Stimulated activated CD4-positive, alpha-beta T cell treated with anti-CD3 and anti-CD28 coated beads, Interleukin-4, amount 100 ng/mL, for 1 hour (primary cell): ENCODE measurements around the gene ABL1.
"Not testable (repeated sequence)": the region's sequence is repeated elsewhere in the genome, so short reads cannot be mapped to it uniquely, and the experiment has no call there.

ENCODE experiments used
- DNase-seq: peaks from one replicate; pipeline ENCODE4 v3.0.0-alpha.2; 2020

ABL1 gene

DNA sequence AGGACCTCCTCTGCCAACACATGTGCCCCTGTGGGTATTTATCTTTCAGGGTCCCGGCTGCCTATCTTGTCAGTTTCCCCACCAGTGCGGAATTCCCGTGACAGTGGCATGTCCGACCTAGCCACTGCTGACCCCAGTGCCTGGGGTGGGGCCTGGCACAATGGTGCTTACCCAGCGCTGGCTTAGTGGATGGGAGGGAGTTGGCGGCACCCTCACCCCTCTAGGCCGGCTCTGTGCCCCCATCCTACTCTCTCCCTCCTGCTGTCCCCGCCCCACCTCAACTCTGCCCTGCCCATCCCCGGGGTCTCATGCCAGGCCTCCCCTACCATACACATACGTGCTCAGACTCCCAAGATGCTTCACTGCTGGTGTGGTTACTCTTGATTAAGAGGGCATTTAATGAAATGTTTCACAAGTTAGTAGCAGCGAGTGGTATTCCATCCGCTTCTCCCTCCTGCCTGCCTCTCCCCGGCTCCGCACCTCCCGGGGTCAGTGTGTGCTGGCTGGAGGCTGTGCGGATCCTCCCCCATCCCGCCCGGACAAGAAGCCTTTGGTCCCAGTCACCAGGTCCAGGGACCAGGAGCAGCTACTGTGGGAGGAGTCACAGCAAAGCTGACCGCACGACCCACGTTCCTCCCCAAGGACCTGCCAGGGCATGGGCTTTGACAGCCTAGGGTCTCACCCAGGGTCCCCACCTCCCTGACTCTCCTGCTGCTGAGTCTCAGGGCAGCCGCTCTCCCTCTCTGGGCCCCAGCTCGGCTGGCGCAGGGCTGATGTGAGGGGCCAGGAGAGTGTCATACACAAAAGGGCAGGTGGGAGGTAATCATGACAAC is 71.1 kb downstream of the ABL1 start:
- DNase-seq: no peak

DNA sequence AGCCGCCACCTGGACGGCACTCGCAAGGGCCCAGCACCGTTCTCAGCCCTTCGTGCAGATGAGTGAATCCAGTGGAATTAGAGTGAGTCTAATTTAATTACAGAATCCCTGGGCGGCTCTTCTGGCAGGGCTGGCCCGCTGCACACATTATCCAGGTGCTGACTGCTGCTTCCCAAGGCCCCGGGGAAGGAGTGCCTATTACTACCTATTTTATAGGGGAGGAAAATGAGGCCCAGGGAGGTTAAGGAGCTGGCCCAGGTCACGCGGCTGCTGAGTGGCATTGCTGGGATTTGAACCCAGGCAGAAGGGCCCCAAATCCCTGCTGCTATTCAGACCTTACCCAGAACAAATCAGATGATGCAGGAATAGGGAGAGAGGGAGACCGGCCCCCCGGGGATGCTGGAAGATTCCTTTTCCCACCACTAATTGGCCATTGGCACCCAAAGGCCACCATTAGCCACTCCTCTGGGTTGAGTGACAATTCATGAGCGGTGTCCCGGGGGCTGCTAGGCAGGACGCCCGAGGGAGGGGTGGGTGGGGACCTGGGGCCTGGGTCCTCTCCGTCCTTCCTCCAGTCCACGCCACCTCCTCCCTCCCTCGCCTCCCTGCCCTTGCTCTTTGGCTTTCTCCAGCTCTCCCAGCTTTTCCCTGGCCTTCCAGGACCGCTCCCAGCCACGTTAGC is 71.8 kb downstream of the ABL1 start:
- DNase-seq: no peak

DNA sequence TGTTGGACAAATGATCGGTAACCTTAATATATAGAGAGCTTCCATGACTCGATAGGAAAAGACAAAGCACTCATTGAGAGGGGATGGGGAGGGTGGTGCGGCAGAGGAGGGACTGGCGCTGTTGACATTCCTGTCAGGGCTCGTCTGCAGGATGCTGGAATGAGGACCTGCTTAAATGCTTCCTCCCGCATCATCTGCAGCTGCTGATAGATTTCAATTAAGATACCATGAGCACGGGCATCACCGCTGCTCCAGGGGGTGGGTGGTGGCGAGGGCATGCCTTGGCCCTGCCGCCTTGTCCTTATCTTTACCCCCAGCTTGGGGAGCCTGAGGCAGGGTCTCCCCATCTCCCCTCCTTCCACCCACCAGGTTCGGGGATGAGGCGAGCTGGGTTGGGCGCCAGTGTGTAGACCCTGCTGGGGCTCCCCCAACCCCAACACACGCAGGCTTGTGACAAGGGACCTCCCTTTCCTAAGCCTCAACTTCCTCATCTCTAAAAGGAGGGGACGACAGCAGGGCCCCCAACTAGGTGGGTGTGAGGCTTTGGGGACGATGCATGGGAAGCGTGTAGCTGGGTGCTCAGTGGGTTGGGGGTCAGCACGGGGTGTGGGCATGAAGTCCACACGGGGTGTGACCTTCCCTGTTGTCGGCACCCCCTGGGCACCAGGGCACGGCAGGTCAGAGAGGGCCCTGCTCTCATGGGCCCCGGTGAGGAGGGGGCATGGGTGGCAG is 73.3 kb downstream of the ABL1 start:
- no peak for DNase-seq

DNA sequence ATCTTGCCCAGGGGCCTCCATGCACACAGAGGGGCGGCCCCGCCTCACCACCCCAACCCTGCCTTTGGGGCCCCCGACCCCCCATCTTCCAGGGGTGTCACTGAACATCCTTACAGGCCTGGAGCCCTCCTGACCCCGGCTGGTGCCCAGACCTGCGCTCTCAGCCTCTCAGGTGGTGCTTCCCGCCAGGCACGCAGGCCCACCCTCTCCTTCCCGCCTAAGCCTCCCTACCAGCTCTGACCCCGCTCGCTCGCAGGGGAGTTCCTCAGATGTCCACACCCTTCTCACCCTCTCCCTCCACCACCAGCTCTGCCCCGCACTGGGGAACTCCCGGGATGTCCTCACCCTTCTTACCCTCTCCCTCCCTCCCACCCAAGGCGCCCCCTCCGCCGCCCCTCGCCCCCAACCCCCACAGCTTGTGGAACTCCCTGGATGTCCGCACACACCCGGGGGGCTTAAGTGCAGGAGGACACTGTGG is 73.9 kb downstream of the ABL1 start:
- no peak for DNase-seq

DNA sequence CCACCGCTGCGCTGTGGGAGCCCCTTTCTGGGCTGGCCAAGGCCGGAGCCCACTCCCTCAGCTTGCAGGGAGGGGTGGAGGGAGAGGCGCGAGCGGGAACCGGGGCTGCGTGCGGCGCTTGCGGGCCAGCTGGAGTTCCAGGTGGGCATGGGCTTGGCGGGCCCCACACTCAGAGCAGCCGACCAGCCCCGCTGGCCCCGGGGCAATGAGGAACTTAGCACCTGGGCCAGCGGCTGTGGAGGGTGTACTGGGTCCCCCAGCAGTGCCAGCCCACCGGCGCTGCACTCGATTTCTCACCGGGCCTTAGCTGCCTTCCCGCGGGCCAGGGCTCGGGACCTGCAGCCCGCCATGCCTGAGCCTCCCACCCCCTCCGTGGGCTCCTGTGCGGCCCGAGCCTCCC is 75.0 kb downstream of the ABL1 start:
- DNase-seq: not testable (repeated sequence)

DNA sequence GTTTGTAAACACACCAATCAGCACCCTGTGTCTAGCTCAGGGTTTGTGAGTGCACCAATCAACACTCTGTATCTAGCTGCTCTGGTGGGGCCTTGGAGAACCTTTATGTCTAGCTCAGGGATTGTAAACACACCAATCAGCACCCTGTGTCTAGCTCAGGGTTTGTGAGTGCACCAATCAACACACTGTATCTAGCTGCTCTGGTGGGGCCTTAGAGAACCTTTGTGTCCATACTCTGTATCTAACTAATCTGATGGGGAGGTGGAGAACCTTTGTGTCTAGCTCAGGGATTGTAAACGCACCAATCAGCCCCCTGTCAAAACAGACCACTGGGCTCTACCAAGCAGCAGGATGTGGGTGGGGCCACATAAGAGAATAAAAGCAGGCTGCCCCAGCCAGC is 75.6 kb downstream of the ABL1 start:
- DNase-seq: not testable (repeated sequence)

DNA sequence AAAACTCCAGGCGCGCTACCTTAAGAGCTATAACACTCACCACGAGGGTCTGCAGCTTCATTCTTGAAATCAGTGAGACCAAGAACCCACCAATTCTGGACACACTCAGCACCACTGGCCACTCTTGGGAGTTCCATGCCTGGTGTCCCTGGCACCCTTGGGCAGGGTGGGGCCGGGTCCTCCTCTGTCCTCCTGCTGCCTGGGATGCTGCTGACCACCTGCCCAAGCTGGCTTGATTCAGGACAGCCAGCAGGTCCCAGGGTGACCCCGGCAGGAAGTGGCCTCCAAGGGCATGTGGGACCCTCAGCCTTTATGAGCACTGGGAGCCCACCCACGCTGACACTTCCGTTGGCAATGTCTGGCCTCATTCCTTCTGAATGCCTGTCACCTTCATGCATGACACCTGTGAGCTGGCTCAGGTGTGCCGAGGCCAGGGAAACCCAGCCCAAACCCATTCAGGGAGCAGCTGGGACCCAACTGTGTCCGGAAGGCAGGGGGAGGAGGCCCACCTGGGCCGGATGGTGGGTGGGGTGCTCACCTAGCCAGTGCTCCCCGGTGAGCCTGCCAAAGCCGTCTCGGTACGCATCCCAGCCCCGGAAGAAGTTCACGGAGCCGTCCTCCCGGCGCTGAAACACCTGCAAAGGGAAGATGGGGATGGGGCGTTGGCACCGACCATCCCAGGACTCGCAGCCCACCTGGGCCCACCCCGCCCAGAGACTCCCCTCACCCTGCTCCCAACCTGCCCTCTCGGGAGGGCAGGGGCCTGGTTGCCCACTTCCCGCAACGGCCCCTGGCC is 76.4 kb downstream of the ABL1 start:
- DNase-seq: no peak

DNA sequence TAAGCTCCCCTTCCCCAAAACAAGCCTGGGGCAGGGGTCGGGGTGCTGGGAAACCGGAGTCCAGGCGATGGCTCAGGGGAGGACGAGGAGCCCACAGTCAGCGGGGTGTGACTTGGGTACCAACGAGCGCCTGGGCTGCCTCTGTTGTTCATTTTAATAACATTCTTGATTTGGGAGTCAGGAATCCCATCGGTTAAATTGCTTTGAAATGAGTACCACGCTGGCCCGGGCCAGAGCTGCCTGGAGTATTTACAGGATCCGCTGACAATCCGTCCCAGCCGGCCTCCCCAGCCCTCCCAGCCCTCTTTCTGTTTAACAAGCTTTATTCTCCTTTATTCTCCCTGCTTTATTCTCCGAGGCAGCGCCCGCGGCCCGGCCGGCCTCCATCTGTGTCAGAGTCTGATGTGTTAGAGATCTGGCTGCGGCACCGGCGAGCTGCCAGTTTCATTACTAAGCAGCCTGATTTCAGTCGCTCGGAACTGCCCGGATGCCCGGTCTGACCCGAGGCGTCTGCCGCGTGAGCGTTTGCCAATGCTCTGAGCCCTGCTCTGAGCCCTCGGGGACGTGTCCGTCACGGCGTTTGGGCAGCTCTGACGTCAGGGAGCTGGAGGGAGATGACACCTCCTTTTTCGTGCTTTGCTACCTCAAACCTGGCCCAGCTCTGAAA is 78.0 kb downstream of the ABL1 start:
- no peak for DNase-seq

DNA sequence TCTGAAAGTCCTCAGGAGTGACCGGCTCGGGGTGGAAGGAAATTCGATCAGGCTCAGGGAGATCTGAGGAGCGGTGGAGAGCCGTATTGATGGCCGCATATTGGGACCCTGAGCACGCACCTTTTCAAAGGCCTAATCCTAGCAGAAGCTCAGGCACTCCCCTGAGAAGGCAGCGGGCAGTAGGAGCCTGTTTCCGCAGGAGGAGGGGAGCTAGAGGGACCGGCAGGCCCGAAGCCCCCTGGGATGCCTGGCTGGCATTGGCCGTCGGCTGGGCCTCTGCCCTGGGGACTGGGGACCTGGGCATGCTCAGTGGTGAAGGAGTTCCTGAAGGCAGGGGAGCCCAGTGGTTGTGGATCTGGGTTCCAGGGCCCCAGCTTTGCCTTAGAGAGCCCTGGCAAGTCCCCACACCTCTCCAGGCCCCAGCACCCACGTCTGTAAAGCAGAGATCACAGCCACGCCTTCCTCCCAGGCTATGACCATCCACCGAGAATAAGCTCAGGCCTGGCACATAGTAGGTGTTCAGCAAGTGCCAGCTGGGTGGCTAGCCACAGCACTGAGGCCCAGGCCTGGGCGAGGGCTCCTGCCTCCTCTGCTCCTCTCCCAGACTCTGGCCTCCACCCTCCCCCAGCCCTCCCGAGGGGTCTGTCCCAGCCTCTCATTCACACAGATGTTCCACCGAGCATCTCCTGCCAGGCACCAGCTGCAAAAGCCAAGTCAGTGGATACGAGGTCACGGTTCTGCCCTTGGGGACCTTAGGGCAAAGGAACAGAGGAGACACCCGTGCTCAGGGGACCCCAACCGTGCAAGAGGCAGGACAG is 78.8 kb downstream of the ABL1 start:
- DNase-seq: no peak

DNA sequence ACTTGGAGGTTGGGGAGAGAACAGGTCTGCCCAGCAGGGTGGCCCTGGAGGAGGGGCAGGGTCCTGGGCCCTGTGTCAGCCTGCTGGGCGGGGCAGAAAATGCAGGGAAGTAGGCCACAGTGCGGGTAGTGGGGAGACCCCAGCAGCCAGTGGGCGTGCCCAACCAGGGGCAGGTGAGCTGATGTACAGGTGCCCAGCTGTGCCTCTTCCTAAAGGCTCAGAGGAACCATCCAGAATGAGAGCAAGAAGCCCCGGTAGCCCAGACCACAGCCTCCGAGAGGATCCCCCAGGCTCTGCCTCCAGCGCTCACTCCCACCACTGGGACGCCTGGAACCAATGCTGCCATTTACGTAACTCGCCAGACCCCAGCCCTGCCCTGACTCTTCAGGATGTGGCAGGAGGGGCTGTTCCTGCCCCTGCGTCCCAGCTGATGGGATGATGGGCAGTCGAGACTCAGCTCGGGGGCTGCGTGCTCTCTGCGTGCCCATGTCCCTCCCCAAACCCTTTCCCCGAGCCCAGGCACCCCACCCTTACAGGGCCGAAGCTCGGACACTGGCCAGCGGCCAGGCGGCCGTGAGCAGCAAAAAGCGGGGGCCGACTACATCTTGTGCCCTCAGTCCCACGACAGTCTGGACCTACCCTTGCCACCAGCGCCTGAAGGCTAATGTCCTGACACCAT is 79.5 kb downstream of the ABL1 start:
- DNase-seq: no peak

DNA sequence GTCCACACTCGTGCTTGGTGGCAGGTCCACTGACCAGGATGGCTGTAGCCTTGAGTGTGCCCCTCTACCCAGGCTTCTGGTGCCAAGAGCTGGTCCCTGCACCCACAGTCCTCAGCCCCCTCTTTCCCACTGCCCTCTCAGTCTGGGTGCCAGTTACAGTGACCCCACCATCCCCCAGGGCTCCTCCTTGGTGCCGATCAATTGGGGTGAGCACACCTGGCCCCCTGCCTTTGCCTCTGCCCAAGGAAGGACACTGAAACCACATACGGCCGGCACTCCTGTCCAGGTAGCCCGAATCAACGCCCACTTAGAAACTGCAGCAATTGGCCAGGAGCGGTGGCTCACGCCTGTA is 80.0 kb downstream of the ABL1 start:
- DNase-seq: no peak

DNA sequence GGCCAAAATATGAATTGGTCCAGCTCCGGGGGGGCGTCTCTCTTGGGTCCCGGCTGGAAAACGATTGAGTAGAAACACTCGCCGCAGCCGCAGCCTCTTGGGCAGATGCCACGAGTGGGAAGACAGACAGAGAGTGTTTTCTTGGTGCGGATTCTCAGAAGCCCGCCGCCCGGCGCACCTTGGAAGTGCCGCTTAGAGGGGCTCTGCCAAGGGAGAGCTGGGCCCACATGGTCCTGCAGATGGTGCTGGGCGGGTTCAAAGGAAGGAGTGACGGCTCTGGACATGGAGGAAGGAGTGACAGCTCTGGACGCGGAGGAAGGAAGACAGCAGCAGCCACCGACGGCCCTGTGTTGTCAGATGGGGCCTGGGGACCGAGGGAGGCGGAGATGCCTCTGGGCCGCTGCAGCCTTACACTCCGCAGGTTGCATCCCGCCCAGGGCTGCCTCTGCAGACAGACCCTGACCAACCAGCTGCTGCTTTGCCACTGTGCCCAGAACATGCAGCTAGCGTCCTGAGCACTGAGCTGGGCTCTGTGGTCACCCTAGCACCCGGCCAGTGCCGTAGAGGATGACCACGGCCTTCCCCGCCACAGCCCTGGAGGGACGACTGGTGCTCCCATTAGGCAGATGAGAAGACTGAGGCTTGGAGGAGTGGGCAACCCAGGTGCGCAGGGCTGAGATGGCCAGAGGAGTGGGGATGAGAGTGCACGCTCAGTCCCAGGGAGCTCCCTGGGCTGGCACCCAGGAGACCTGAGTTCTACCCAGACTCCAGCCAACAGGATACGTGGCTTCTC is 82.3 kb downstream of the ABL1 start:
- no peak for DNase-seq

DNA sequence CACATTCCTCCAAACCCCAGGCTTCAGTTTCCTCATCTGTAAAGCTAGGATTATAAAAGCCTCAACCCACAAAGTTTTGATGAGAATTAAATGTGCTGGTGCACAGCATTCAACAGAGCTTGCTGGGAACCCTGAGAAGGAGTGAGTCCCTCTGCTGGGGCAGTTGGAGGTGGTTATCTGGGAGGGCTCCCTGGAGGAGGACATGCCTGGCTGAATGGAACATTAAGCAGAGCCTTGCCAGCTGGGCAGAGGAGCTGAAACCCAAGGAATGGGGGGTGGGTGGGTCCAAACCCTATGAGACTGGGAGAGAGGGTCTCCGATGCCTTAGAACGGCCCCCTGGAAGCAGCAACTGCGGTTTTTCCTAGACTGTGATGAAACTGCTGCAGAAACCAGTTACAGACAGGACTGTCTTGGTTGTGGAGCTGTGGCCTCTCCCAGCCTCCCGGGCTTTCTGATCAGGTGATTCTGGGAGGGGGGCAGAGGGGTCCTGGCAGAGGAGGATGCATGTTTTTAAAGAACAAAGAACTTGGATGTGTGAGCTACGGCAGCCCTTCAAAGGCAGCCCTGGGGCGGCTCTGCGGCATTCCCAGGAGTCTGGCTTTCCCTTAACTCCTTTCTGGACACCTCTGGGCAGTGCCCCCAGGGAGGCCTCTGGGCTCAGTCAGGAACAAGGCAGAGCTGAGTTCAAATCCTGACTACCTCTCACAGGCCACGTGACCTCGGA is 83.2 kb downstream of the ABL1 start:
- no peak for DNase-seq

DNA sequence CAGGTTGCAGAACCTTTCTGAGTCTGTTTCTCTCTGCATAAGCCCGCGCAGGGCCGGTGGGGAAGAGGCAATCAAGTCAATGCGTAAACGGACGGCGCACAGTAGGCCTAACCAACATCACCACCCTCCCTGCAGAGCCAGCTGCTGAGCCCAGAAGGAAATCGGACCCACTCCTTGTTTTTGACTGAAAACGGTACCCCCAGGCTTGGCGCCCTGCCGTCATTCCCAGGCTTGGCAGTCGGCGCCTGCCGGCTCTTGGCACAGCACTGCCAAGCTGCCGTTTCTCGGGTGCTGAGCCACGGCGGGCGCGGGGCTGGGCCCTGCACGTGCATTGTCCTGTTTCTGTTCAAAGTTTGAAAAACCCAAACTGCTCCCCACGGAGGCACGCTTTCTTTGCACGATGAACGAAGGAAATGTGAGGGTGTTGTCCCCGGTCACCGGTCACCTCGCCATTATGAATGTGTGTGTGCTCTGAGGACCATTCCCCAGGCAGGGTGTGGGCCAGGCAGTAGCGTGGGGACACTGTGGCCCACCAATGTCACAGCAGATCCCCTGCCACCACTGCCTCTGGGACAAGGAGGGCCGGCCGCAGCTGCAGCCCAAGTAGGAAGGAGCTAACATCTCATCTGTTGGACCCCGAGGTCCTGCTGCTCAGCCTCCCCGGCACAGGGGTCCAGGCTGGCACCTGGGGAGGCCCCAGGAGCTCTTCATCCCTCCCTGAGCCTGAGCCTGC is 83.9 kb downstream of the ABL1 start:
- DNase-seq: no peak

DNA sequence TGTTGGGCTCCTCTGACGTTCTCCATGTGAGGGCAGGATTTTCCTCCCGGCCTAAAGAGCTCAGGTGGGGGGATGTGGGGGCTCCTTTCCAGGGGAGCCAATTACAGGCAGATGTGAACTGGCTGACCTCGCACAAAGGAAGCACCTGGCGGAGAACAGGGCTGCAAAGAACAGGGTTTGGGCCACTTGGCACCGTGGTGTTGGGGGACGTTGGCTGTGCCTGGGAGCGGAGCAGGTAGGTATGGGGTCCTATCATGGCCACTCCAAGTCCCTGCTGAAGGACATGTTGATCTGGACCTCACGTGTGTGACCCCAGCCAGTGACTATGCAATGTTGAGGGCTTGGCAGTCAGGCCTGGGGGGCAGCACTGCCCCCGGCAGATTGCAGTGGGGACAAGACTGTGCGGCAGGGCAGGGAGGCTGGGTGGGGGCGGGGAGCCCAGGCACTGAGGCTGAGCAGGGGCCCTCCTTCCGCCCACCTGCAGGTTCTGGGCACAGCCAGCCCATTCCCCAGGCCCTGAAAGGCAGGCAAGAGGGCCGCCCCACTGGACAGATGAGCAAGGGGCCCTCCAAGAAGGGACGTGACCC is 84.6 kb downstream of the ABL1 start:
- no peak for DNase-seq

DNA sequence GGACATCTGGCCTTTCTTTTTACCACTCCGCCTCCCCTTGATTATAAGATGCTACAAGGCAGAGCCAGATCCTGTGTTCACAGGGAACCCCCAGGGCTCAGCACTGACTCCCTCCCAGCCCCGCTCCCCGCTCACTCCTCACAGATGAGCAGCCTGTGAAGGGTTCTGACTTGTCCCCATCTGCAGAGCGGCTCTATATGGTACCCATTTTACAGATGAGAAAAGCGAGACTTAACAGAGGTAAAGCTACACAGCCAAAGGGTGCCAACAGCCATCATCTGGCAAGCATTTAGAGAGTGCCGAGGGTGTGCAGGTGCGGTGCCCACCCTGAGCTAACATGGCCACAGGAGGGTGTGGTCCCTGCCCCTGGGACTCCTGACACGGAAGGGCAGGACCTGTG is 85.2 kb downstream of the ABL1 start:
- no peak for DNase-seq

DNA sequence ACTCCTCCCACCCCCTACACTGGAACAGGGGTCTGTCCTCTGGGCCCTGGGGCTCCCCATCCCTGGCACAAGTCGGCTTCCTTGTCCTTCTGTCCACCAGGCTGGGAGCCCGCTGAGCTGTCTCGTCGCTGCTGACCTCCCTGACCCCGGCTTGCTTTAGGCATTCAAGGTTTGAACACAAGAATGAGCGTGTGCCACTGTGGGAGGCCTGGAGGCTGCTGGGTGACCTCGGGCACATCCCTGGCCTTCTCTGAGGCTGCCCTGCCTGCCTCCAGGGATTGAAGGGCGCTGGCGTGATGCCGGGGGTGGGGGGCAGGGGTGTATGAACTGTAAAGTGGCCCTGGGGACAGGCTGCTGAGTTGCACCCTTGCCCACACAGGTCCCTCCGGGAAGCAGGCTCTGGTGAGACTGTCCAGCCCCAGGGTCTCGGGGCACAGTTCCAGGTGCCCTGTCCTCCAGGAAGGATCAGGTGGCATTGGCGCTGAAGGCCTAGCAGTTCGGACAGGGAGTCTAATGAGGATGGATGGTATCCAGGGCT is 85.8 kb downstream of the ABL1 start:
- no peak for DNase-seq
